CD4-positive, alpha-beta T cell treated with Interleukin-4 for 1 hour (primary cell): ENCODE results near the gene DPP4.
"Not testable (repeated sequence)": the region's sequence is repeated elsewhere in the genome, so short reads cannot be mapped to it uniquely, and the experiment has no call there.

Source experiments
- DNase-seq, 2 donors: peaks; one replicate each; pipeline ENCODE4 v3.0.0-alpha.2; 2020 to 2022

Gene DPP4

DNA sequence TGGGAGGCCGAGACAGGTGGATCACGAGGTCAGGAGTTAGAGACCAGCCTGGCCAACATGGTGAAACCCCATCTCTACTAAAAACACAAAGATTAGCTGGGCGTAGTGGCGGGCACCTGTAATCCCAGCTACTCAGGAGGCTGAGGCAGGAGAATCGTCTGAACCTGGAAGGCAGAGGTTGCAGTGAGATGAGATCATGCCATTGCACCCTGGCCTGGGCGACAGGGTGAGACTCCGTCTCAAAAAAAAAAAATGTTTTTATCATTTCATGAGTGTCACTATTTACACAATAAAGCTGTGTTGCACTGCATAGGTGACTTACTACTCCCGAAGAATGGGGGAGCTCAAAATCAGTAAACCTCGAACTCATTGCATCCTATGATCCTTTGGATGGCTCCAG lies 120.6 kb downstream of the DPP4 start:
- DNase-seq, result not testable (repeated sequence)

DNA sequence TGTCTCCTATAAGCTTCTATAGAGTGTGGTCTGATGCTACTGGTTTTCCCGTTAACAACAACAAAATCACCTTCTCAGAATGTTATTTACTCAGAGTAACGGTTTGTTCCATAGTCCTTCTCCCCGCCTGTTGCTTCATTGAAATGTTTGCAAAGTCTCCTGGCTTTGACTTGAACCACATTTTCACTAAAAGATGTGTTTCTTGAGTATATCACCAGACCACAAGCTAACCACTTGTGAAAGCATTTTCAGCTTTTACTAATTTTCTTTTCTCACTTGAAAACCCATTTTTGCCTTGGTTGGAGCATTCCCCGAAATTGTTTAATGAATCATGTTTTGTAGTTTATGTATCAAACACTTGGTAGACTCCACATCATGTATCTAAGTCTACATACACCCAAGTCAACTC lies 121.2 kb downstream of the DPP4 start:
- DNase-seq, result peak in 1 of 2 donors; percentile 63

- no peak for DNase-seq
Measured at GRCh38 chr2:161947836-161948235, 126.2 kb downstream of the DPP4 start.

DNA sequence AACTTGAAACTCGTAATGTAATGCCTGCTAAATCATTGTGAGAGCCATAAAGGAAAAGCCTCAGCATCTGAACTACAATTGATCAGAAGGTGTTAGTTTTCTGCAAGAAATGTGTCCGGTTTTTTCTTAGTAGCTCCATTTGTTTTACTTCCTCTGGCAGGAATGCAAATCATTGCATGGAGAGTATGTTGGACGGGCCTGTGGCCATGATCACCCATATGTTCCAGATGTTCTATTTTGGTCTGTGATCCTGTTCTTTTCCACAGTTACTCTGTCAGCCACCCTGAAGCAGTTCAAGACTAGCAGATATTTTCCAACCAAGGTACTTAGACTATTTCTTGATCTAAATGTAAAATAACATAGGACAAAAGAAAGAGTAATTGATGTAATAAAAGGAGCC lies 126.6 kb downstream of the DPP4 start:
- no peak for DNase-seq

DNA sequence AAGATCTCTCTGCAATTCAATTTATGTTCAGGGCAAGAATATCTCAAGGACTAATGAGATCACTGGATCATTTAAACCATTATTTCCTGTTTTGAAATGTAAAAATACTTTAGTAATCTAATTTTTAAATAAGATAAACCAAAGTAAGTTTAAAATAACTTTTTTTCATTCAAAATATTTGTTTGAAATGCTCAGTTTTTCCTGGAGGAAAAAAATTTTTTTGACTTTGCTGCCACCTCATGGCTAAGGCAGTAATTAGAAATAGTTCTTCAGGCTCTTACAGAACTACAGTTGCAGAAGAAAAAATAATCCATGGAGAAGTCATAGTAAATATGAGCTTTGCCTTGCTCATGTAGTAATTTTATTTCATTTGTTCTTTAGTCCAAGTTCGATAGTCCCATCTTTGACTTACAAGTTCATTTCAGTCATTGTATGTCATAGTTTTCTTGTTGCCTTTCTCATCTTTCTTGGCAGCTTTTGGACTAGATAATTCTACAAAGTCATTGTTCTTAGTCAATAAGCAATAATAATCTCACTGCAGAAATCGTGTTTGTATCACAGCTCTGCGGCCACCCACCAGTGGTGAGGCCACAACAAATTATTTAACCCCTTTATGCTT lies 127.4 kb downstream of the DPP4 start:
- DNase-seq, result peak in 1 of 2 donors; percentile 40

DNA sequence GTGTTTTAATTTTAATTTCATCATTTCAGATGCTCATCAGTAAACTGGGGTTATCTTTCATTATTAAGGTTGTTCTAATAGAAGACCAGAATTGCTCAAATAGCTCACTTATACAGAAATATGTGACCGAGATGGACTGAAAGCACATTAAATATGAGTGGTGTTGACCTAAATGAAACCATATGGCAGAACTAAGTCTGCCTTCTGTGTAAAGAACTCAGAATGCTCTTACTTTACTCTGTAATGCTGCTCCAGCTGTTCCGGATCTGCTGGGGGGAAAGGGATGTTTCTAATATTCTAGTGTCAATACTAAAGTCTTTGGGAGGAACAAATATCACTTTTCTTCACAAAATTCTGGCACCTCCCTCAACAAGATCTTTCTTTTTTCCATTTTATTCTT lies 131.0 kb downstream of the DPP4 start:
- no peak for DNase-seq
